Sigmoid colon (tissue), 4 donors: Measurements from ENCODE around the gene RIPOR3.

Experiments used
- POLR2A ChIP-seq, 2 donors: fragments of 450-650 bp; IDR thresholded peaks; one replicate each; pipeline ENCODE4 v1.6.1; 2016; ENCODE audit warnings: antibody characterized with exemption in 2 of 2, mild to moderate bottlenecking in 2 of 2, moderate library complexity in 2 of 2
- POLR2AphosphoS5 ChIP-seq, 4 donors: sonication (generic); formaldehyde crosslinking; IDR thresholded peaks; one replicate each; pipeline ENCODE4 v1.6.1; 2017; ENCODE audit warnings: antibody characterized with exemption in 4 of 4

GRCh38 chr20:50651676-50652075 lies 39.7 kb downstream of the RIPOR3 start:
- no peak for TF ChIP-seq POLR2A (IDR thresholded peaks at IDR 0.05)
- no peak for TF ChIP-seq POLR2AphosphoS5 (IDR thresholded peaks at IDR 0.05)
